Activated CD4-positive, alpha-beta T cell treated with anti-CD3 and anti-CD28 coated beads, Interleukin-2, amount 50 U/mL, for 4 hours (primary cell): ENCODE results near the gene DNAH17.

Experiments
- DNase-seq, 2 experiments: peaks; one replicate each; pipeline ENCODE4 v3.0.0-alpha.2; 2020

DNAH17 gene

GRCh38 chr17:78423961-78424675, 153.1 kb downstream of the DNAH17 start:
- DNase-seq, result no peak

- no peak for DNase-seq
Measured at GRCh38 chr17:78422872-78423588, 154.2 kb downstream of the DNAH17 start.

- no peak for DNase-seq
Measured at GRCh38 chr17:78422267-78422605, 155.0 kb downstream of the DNAH17 start.

GRCh38 chr17:78421534-78422266, 155.5 kb downstream of the DNAH17 start:
- DNase-seq, result peak; percentile 68 to 69

- DNase-seq, result no peak
Measured at GRCh38 chr17:78421084-78421533, 156.1 kb downstream of the DNAH17 start.

- no peak for DNase-seq
Measured at GRCh38 chr17:78419970-78420815, 157.0 kb downstream of the DNAH17 start.

- no peak for DNase-seq
Measured at GRCh38 chr17:78418326-78419026, 158.7 kb downstream of the DNAH17 start.

GRCh38 chr17:78417531-78417909, 159.7 kb downstream of the DNAH17 start:
- no peak for DNase-seq

- DNase-seq, result no peak
Measured at GRCh38 chr17:78416791-78417530, 160.2 kb downstream of the DNAH17 start.

GRCh38 chr17:78415821-78416711, 161.1 kb downstream of the DNAH17 start:
- DNase-seq, result no peak

- peak; percentile 53 for DNase-seq
Measured at GRCh38 chr17:78414178-78415162, 162.7 kb downstream of the DNAH17 start.

- DNase-seq, result peak; percentile 15 to 33
Measured at GRCh38 chr17:78412403-78412802, 164.8 kb downstream of the DNAH17 start.

GRCh38 chr17:78411241-78411857, 165.8 kb downstream of the DNAH17 start:
- no peak for DNase-seq

- DNase-seq, result no peak
Measured at GRCh38 chr17:78409191-78409928, 167.8 kb downstream of the DNAH17 start.

- no peak for DNase-seq
Measured at GRCh38 chr17:78408476-78409050, 168.6 kb downstream of the DNAH17 start.

- no peak for DNase-seq
Measured at GRCh38 chr17:78407387-78408000, 169.7 kb downstream of the DNAH17 start.

- DNase-seq, result no peak
Measured at GRCh38 chr17:78406920-78407319, 170.3 kb downstream of the DNAH17 start.
